Urothelium cell line (cell line): ENCODE data around the gene ANXA10.
"Not testable (repeated sequence)": the region's sequence is repeated elsewhere in the genome, so short reads cannot be mapped to it uniquely, and the experiment has no call there.

ENCODE experiments used
- DNase-seq: peaks from one replicate; pipeline ENCODE4 v3.0.0; 2011; ENCODE audit warnings: low spot score, mixed read lengths
- FAIRE-seq: peaks from 2 replicates; lab custom pipeline; 2011; peaks lifted over from hg19 to GRCh38; lab: Jason Lieb, UNC

The ANXA10 gene

DNA sequence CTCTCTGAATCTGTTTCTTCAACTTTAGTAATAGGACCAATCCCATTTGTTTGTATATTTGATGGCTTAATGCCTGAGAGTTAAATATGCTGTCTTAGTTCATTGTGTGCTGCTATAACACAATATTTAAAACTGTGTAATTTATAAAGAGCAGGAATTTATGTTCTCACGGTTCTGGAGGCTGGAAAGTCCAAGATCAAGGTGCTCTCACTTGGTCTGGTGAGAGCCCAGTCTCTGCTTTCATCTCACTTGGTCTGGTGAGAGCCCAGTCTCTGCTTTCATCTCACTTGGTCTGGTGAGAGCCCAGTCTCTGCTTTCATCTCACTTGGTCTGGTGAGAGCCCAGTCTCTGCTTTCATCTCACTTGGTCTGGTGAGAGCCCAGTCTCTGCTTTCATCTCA lies 20.7 kb downstream of the ANXA10 start:
- FAIRE-seq, DNase-seq: not testable (repeated sequence)

DNA sequence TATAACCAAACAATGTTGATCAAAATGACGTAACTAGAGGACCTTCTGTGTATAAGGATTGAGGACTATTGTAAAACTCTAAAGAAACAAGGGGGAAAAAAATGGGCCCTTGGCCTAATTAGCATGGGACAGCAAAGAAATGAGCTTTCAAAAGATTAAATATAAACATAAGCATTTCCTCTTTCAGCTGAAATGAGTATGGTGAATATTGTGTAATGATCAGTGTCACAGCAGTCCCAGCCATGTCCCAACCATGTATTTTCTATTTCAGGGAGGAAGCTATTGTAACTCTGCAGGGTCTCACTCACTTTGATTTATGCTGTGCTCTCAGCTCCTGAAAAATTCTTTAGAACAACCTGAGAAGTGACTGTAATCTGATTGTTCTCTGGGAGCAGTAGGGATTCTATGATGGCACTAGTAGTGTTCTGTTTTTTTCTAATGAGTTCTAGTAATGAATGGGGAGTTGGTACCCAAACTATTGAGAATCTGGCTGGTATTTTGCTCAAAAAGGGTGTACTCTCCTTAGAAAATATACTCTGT lies 25.8 kb downstream of the ANXA10 start:
- no peak for FAIRE-seq
- DNase-seq: no peak

GRCh38 chr4:168119100-168119499 lies 26.8 kb downstream of the ANXA10 start:
- FAIRE-seq: no peak
- DNase-seq: no peak

GRCh38 chr4:168119890-168120289 lies 27.6 kb downstream of the ANXA10 start:
- FAIRE-seq (no peak), DNase-seq (no peak)

DNA sequence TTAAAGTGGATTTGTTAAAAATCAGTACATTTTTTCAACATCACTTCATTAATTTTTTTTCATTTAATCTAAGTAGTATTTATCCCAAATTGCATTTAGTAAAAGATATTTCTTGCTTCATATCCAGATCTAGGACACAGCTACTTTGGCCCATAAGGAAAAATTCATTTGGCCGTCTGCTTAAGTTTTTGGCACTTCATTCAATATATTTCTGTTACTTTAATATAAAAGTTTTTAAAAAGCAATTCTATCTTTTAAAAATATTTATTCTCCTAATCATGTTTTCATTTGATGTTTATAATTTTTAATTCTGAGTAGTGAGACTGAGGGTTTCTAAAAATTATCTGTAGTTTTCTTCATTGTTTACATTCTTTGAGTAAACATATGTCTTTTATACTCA lies 28.5 kb downstream of the ANXA10 start:
- DNase-seq (no peak), FAIRE-seq (no peak)

GRCh38 chr4:168124008-168124641 lies 31.8 kb downstream of the ANXA10 start:
- FAIRE-seq (no peak), DNase-seq (no peak)

- no peak for FAIRE-seq
Observed at GRCh38 chr4:168126952-168127351, 34.6 kb downstream of the ANXA10 start.

DNA sequence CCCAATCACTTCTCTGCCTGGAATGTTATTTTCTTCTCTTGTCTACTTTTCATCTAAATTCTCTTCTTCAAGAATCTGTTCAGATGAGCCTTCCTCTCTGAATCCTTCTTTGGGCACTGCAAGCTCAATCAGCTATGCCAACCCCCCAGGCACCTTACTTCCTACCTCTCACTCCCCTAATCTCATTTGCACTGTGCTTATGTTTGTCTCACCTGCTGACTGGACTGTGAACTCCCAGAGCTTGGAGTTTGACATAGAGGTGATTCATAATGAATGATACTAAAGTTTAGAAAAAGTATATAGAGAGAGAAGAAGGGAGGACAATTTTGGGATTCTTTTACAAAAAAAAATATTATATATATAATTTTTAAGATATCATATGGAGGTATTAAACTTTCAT lies 36.3 kb downstream of the ANXA10 start:
- FAIRE-seq (no peak), DNase-seq (no peak)

More at GRCh38 chr4:168126952-168127351, 34.6 kb downstream of the ANXA10 start:
- no peak for DNase-seq

GRCh38 chr4:168129046-168129772 lies 36.9 kb downstream of the ANXA10 start:
- FAIRE-seq: no peak

GRCh38 chr4:168129802-168130201 lies 37.5 kb downstream of the ANXA10 start:
- FAIRE-seq (no peak), DNase-seq (no peak)

More at GRCh38 chr4:168129046-168129772, 36.9 kb downstream of the ANXA10 start:
- no peak for DNase-seq

DNA sequence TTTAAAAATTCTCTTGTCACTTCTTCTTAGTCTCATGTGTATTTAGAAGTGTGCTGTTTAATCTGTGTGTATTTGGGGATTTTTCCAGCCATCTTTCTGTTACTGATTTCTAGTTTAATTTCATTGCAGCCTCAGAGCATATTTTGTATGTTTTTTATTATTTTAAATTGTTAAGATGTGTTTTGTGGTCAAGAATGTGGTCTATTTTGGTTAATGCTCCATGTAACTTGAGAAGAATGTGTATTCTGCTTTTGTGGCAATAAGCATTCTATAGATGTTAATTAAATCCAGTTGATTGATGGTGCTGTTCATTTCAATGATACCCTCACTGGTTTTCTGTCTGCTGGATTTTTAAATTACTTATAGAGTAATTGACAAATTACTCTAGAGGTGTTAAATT lies 38.9 kb downstream of the ANXA10 start:
- DNase-seq (no peak), FAIRE-seq (no peak)

GRCh38 chr4:168134651-168135050 lies 42.3 kb downstream of the ANXA10 start:
- FAIRE-seq: no peak
- DNase-seq: no peak

DNA sequence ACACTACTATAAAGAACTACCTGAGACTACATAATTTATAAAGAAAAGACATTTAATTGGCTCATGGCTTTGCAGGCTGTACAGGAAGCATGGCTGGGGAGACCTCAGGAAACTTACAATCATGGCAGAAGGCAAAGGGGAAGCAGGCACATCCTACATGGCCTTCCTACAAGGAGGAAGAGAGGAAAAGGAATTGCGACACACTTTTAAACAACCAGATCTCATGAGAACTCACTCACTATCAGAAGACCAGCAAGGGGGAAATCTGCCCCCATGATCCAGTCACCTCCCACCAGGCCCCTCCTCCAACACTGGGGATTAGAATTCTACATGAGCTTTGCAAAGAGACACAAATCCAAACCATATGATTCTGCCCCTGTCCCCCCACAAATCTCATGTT lies 43.5 kb downstream of the ANXA10 start:
- FAIRE-seq, DNase-seq: not testable (repeated sequence)

GRCh38 chr4:168137695-168138094 lies 45.4 kb downstream of the ANXA10 start:
- FAIRE-seq, DNase-seq: not testable (repeated sequence)

- DNase-seq (no peak), FAIRE-seq (no peak)
Observed at GRCh38 chr4:168138143-168138542, 45.8 kb downstream of the ANXA10 start.

- FAIRE-seq (no peak), DNase-seq (no peak)
Observed at GRCh38 chr4:168139336-168139735, 47.0 kb downstream of the ANXA10 start.

- no peak for FAIRE-seq
- no peak for DNase-seq
Observed at GRCh38 chr4:168141733-168142132, 49.4 kb downstream of the ANXA10 start.

- FAIRE-seq (no peak), DNase-seq (no peak)
Observed at GRCh38 chr4:168143601-168144000, 51.3 kb downstream of the ANXA10 start.

DNA sequence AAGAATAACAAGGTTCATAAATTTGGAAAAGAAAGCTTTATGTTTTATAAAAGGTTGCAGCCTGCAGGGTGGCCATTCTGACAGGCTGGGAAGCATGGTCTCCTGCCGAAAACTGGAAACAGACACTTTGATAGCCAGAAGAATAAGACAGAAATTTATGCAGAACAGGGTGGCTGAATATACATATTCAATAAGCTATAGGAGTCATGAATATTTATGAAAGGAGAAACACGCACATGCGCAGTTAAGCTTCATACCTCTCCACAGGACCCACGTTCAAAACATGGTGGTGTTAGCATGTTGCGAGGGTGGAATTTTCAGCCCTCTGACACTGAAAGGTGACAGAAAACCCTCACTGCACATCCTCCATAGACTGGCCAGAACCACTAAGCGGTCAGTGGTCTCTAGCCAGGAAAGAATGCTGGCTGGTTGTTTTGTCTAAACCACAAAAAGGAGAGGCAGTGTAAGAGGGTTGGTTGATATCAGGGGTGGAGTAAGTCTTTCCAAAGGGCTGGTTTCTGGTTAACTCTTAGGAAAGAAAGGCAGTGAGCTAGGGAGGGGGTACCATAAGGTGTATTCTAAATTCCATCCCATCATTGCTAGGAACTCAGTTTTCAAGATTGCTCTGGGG lies 58.2 kb downstream of the ANXA10 start:
- no peak for FAIRE-seq
- no peak for DNase-seq

GRCh38 chr4:168151327-168151726 lies 59.0 kb downstream of the ANXA10 start:
- DNase-seq (no peak), FAIRE-seq (no peak)

DNA sequence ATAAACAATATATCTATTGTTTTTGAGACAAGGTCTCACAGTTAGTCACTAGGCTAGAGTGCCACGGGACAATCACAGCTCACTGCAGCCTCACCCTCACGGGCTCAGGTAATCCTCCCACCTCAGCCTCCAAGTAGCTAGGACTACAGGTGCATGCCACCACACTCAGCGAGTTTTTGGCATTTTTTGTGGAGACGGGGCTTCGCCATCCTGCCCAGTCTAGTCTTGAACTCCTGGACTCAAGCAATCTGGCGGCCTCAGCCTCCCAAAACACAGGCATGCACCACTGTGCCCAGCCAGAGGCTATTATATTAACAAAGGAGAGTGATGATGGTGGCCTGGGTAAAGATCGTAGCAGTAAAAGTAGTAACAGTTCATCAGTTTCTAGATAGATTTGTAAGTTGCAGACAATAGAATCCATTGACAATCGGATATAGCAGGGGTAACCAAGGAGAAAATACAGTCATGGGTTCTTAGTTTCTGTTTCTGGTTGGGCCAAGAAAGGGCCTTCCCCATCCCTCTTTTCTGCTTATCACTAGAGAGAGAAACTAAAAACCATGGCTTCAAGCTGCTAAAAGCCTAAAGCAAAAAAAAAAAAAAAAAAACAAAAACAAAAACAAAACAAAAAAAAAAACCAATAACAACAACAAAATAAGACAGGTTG lies 60.6 kb downstream of the ANXA10 start:
- FAIRE-seq (no peak), DNase-seq (no peak)
